HepG2 (cell line): ENCODE results near the gene CDC6. TPM values are rescaled to one million over a fixed set of nuclear protein-coding genes. Genes with fewer than 3 reads are reported as not detected.

Source experiments
- BATF2 ChIP-seq: sonication (generic); formaldehyde crosslinking; IDR thresholded peaks from 2 replicates; pipeline ENCODE4 v1.8.0; 2022; ENCODE audit warnings: mild to moderate bottlenecking, missing genetic modification reagents, moderate library complexity
- CC2D1A ChIP-seq: sonication (generic); formaldehyde crosslinking; IDR thresholded peaks from 2 replicates; pipeline ENCODE4 v1.8.1; 2023; ENCODE audit warnings: mild to moderate bottlenecking, missing genetic modification reagents
- CENPT ChIP-seq: sonication (generic); formaldehyde crosslinking; IDR thresholded peaks from 2 replicates; pipeline ENCODE4 v1.8.0; 2022; ENCODE audit warnings: low read depth, mild to moderate bottlenecking, moderate library complexity, missing genetic modification reagents
- GLI4 ChIP-seq: sonication (generic); formaldehyde crosslinking; IDR thresholded peaks from 2 replicates; pipeline ENCODE4 v1.5.1; 2020; ENCODE audit warnings: missing genetic modification reagents, mild to moderate bottlenecking, moderate library complexity, borderline replicate concordance
- HBP1 ChIP-seq: IDR thresholded peaks from 2 replicates; pipeline ENCODE4 v1.6.1; 2016; ENCODE audit warnings: low read depth, control low read depth
- MXI1 ChIP-seq: IDR thresholded peaks from 3 replicates; pipeline ENCODE4 v1.6.1; 2012; ENCODE audit warnings: low read depth, low read length, inconsistent platforms, borderline replicate concordance
- NFKB2 ChIP-seq: sonication (generic); formaldehyde crosslinking; IDR thresholded peaks from 2 replicates; pipeline ENCODE4 v1.4.0; 2020; ENCODE audit warnings: missing genetic modification reagents, borderline replicate concordance
- RNF219 ChIP-seq: sonication (generic); formaldehyde crosslinking; IDR thresholded peaks from 2 replicates; pipeline ENCODE4 v1.5.0; 2020; ENCODE audit warnings: mild to moderate bottlenecking, missing genetic modification reagents
- TAF15 ChIP-seq: fragments of 200-400 bp; formaldehyde crosslinking; IDR thresholded peaks from one replicate; pipeline ENCODE4 v1.6.1; 2018; ENCODE audit warnings: mild to moderate bottlenecking, low read depth, low read length; ENCODE audit not compliant: poor library complexity, severe bottlenecking
- ZNF142 ChIP-seq: sonication (generic); formaldehyde crosslinking; IDR thresholded peaks from 2 replicates; pipeline ENCODE4 v1.4.0; 2020; ENCODE audit warnings: missing genetic modification reagents
- ZNF18 ChIP-seq: sonication (generic); formaldehyde crosslinking; IDR thresholded peaks from 2 replicates; pipeline ENCODE4 v1.8.0; 2022; ENCODE audit warnings: mild to moderate bottlenecking, missing genetic modification reagents; ENCODE audit not compliant: insufficient replicate concordance
- ZNF710 ChIP-seq: sonication (generic); formaldehyde crosslinking; IDR thresholded peaks from 2 replicates; pipeline ENCODE4 v1.5.0; 2020; ENCODE audit warnings: mild to moderate bottlenecking, missing genetic modification reagents, borderline replicate concordance
- polyA plus RNA-seq, 8 experiments: library from polyadenylated mRNA; depleted of rRNA in 3 of 8; stranded (reverse) in 7 of 8; unstranded in 1 of 8; fragments of >200 nt; fragmentation: Illumina TruSeq in 4 of 8; extraction: Trizol in 4 of 8; gene quantifications; 2 replicates each; pipeline versions ENCODE4 v1.2.1 to v1.2.3, GENCODE V29; 2011 to 2016; ENCODE audit warnings: low read depth in 4 of 8, missing spikeins in 1 of 8, mixed read lengths in 1 of 8; ENCODE audit not compliant: insufficient read depth in 1 of 8
- total RNA-seq, 5 experiments: library from RNA; depleted of rRNA; stranded (reverse); fragments of >200 nt; fragmentation: Illumina TruSeq; extraction: Trizol; gene quantifications; 2 replicates each; pipeline ENCODE4 v1.2.3, GENCODE V29; 2016; ENCODE audit warnings: low read depth in 1 of 5

CDC6 gene
- total and polyA plus RNA-seq, 2 of the 13 experiments (the other 11 are each of a cell fraction or from before 2014, with no cell fraction given) = 17.4 to 114 TPM

GRCh38 chr17:40315678-40316570 lies 28.2 kb downstream of the CDC6 start (continued):
- TF ChIP-seq HBP1 (CRISPR knock-in tag) = peak; percentile 49; the same call in 1 of the 2 replicates
- no peak for TF ChIP-seq ZNF18
- no peak for TF ChIP-seq NFKB2 (CRISPR knock-in tag)
- TF ChIP-seq CENPT (CRISPR knock-in tag) = 0 out of 2 replicates have a peak, but pooled peaks have one; percentile 58
- 0 out of 2 replicates have a peak, but pooled peaks have one; percentile 14 for TF ChIP-seq GLI4 (CRISPR knock-in tag)
- no peak for TF ChIP-seq TAF15
- no peak for TF ChIP-seq MXI1
- no peak for TF ChIP-seq BATF2 (CRISPR knock-in tag)
- TF ChIP-seq ZNF710 = no peak
- no peak for TF ChIP-seq ZNF142 (CRISPR knock-in tag)
- TF ChIP-seq CC2D1A = no peak
- no peak for TF ChIP-seq RNF219 (CRISPR knock-in tag)
